Measurements from ENCODE around the gene BTAF1.

- TF ChIP-seq SIN3A (IDR thresholded peaks at IDR 0.05; ENCODE audit: low read depth) (no peak), POLR2A (IDR thresholded peaks at IDR 0.05; ENCODE audit: borderline replicate concordance, extremely low read depth, insufficient read depth, insufficient read length) (no peak), CEBPB (IDR thresholded peaks at IDR 0.05; ENCODE audit: low read depth) (no peak), EGR1 (IDR thresholded peaks at IDR 0.05; ENCODE audit: low read depth) (no peak), EZH2phosphoT487 (IDR thresholded peaks at IDR 0.05; ENCODE audit: borderline replicate concordance) (no peak), MAX (IDR thresholded peaks at IDR 0.05) (no peak), RAD21 (IDR thresholded peaks at IDR 0.05; ENCODE audit: low read depth) (no peak)
- TF ChIP-seq, protein P1, sequence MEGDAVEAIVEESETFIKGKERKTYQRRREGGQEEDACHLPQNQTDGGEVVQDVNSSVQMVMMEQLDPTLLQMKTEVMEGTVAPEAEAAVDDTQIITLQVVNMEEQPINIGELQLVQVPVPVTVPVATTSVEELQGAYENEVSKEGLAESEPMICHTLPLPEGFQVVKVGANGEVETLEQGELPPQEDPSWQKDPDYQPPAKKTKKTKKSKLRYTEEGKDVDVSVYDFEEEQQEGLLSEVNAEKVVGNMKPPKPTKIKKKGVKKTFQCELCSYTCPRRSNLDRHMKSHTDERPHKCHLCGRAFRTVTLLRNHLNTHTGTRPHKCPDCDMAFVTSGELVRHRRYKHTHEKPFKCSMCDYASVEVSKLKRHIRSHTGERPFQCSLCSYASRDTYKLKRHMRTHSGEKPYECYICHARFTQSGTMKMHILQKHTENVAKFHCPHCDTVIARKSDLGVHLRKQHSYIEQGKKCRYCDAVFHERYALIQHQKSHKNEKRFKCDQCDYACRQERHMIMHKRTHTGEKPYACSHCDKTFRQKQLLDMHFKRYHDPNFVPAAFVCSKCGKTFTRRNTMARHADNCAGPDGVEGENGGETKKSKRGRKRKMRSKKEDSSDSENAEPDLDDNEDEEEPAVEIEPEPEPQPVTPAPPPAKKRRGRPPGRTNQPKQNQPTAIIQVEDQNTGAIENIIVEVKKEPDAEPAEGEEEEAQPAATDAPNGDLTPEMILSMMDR (IDR thresholded peaks at IDR 0.05 in 2 of 3, conservative IDR thresholded peaks at IDR 0.05 in 1 of 3; ENCODE audit: borderline replicate concordance in 1 of 3, insufficient read depth in 1 of 3, low read depth in 2 of 3, low read length in 2 of 3), result no peak
Measured at GRCh38 chr10:91957091-91957490, 33.5 kb downstream of the BTAF1 start.
